ENCODE measurements around the gene MEX3D. TPM values are rescaled to one million over a fixed set of nuclear protein-coding genes. Genes with fewer than 3 reads are reported as not detected.
"Not testable (repeated sequence)": the region's sequence is repeated elsewhere in the genome, so short reads cannot be mapped to it uniquely, and the experiment has no call there.

The MEX3D gene
- total RNA-seq, 4 donors from 2014 or later: 20.8 to 100 (median 27.8) TPM

DNA sequence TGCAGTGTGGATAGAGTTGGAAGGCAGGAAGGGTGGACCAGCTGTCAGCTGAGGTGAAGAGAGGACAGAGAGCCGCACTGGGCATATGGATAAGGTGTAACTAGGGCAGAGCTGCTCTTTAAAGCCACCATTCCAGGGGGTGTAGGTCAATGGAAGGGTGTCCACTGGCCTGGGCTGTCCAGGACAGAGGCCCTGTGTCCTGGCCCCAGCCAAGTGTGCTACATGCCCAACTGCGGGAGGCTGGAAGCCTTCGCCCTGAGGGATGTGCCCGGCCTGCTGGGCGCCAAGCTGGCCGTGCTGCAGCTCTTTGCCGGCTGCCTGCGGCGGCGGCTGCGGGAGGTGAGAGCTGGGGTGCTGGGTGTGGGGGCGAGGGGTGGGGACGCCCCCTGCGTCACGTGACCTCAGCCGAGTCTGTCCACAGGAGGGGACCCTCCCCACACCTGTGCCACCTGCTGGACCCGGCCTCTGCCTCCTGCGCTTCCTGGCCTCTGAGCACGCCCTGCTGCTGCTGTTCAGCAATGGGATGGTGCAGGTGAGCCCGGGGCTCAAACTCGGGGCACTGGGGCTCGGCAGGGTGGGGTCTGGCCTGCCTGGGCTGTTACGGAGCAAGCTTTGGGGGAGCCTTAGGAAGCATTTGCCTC lies 34.5 kb downstream of the MEX3D start:
- Histone ChIP-seq H3K27ac (no peak overlapping the region), H3K27me3 (peaks cover 12% of the 10 kb centered on the region), H3K36me3 (no peaks in the 10 kb centered on the region), H3K4me3 (no peak overlapping the region), H3K4me1 (no peaks in the 10 kb centered on the region), H3K9me3 (no peaks in the 10 kb centered on the region)
- in situ Hi-C loops (cut with MboI; ENCODE audit: low pct_ligation_motif_present in 1 of 4, low pct_unique_long_range_greater_than_20kb in 1 of 4, low sequenced_read_pairs in 3 of 4) (loop anchor here (25.0 kb wide), 3 partner anchors 154 to 279 kb away; partner anchors contain the start of gene ATP8B3 (in 1 of the 4)), intact Hi-C loops (cut with DNase I; ENCODE audit: low total_unique reads) (no loop called here)
- WGBS, 2 donors (ENCODE audit: low coverage in 1 of 2): 68 to 100% methylated on average over 1 to 18 of the region's 23 CpGs
- TF ChIP-seq POLR2A (IDR thresholded peaks at IDR 0.05) (no peak), EP300 (IDR thresholded peaks at IDR 0.05; ENCODE audit: low read depth) (no peak), POLR2AphosphoS5 (IDR thresholded peaks at IDR 0.05) (no peak)
- TF ChIP-seq, protein P1, sequence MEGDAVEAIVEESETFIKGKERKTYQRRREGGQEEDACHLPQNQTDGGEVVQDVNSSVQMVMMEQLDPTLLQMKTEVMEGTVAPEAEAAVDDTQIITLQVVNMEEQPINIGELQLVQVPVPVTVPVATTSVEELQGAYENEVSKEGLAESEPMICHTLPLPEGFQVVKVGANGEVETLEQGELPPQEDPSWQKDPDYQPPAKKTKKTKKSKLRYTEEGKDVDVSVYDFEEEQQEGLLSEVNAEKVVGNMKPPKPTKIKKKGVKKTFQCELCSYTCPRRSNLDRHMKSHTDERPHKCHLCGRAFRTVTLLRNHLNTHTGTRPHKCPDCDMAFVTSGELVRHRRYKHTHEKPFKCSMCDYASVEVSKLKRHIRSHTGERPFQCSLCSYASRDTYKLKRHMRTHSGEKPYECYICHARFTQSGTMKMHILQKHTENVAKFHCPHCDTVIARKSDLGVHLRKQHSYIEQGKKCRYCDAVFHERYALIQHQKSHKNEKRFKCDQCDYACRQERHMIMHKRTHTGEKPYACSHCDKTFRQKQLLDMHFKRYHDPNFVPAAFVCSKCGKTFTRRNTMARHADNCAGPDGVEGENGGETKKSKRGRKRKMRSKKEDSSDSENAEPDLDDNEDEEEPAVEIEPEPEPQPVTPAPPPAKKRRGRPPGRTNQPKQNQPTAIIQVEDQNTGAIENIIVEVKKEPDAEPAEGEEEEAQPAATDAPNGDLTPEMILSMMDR (IDR thresholded peaks at IDR 0.05): no peak
- DNase-seq: no peak

DNA sequence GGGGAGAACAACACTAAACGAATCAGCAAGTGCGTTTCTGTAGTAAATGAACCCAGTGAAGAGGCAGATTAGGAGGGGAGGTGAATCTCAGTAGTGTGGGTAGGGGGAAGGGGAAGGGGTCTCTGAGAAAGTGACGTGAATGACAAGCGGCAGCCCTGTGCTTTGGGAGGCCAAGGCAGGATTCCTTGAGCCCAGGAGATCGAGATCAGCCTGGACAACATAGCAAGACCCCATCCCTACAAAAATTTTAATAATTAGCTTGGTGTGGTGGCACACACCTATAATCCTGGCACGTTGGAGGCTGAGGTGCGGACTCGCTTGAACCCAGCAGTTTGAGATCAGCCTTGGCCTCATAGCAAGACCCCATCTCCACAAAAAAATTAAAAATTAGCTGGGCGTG lies 36.1 kb downstream of the MEX3D start:
- intact Hi-C loops (cut with DNase I; ENCODE audit: low total_unique reads): no loop called here
- H3K9me3 ChIP-seq: no peaks in the 10 kb centered on the region
- 76 to 100% methylated on average over 1 to 9 of the region's 9 CpGs for WGBS, 2 donors (ENCODE audit: low coverage in 1 of 2)
- in situ Hi-C loops (cut with MboI; ENCODE audit: low pct_ligation_motif_present in 1 of 4, low pct_unique_long_range_greater_than_20kb in 1 of 4, low sequenced_read_pairs in 3 of 4): loop anchor here (25.0 kb wide), 3 partner anchors 155 to 280 kb away; partner anchors contain the start of gene ATP8B3 (in 1 of the 4)
- no peak overlapping the region for H3K27ac ChIP-seq
- no peaks in the 10 kb centered on the region for H3K36me3 ChIP-seq
- no peak overlapping the region for H3K4me3 ChIP-seq
- no peak for DNase-seq
- no peaks in the 10 kb centered on the region for H3K4me1 ChIP-seq
- peaks cover 18% of the 10 kb centered on the region for H3K27me3 ChIP-seq
- no peak for TF ChIP-seq EP300 (IDR thresholded peaks at IDR 0.05; ENCODE audit: low read depth)
- TF ChIP-seq, protein P1 (IDR thresholded peaks at IDR 0.05): no peak
- no peak for TF ChIP-seq POLR2A (IDR thresholded peaks at IDR 0.05)
- no peak for TF ChIP-seq POLR2AphosphoS5 (IDR thresholded peaks at IDR 0.05)

DNA sequence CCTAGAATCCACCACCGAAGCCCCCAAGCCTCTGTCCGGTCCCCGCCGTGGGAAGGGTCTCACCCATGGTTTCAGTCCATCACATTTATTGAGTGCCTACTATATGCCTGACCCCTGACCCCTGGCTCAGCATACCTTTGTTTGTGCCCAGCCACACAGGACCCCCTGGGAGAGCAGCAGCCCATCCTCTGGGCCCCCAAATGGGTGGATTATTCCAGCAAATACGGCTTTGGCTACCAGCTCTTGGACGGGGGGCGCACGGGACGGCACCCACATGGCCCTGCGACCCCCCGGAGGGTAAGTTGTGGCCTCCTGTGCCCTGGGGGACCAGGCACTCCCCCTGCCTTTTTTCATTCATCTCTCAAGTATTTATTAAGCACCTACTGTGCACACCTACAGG lies 36.5 kb downstream of the MEX3D start:
- in situ Hi-C loops (cut with MboI; ENCODE audit: low pct_ligation_motif_present in 1 of 4, low pct_unique_long_range_greater_than_20kb in 1 of 4, low sequenced_read_pairs in 3 of 4) (loop anchor here (25.0 kb wide), 3 partner anchors 156 to 281 kb away; partner anchors contain the start of gene ATP8B3 (in 1 of the 4)), intact Hi-C loops (cut with DNase I; ENCODE audit: low total_unique reads) (no loop called here)
- Histone ChIP-seq H3K4me1 (no peaks in the 10 kb centered on the region), H3K27ac (no peak overlapping the region), H3K27me3 (peaks cover 22% of the 10 kb centered on the region), H3K9me3 (no peaks in the 10 kb centered on the region), H3K36me3 (no peaks in the 10 kb centered on the region), H3K4me3 (no peak overlapping the region)
- no peak for DNase-seq
- 88% methylated on average over 10 of the region's 11 CpGs; no CpG with 5 or more reads in 1 of the 2 donors for WGBS, 2 donors (ENCODE audit: low coverage in 1 of 2)
- TF ChIP-seq, protein P1 (IDR thresholded peaks at IDR 0.05): no peak
- TF ChIP-seq POLR2A (IDR thresholded peaks at IDR 0.05): no peak
- no peak for TF ChIP-seq EP300 (IDR thresholded peaks at IDR 0.05; ENCODE audit: low read depth)
- TF ChIP-seq POLR2AphosphoS5 (IDR thresholded peaks at IDR 0.05): no peak

DNA sequence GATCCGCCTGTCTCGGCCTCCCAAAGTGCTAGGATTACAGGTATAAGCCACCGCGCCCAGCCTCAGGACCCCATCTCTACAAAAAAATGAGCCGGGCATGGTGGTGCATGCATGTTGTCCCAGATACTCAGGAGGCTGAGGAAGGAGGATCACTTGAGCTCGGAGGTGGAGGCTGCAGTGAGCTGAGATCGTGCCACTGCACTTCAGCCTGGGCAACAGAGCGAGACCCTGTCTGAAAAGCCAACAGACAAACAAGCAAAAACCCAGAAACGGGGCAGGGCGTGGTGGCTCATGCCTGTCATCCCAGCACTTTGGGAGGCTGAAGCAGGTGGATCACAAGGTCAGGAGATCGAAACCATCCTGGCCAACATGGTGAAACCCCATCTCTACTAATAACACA lies 37.3 kb downstream of the MEX3D start:
- H3K4me3 ChIP-seq; intact Hi-C loops (cut with DNase I; ENCODE audit: low total_unique reads); H3K36me3 ChIP-seq; H3K9me3 ChIP-seq; H3K27ac ChIP-seq; H3K4me1 ChIP-seq; DNase-seq: not testable (repeated sequence)
- peaks cover 29% of the 10 kb centered on the region for H3K27me3 ChIP-seq
- in situ Hi-C loops (cut with MboI; ENCODE audit: low pct_ligation_motif_present in 1 of 4, low pct_unique_long_range_greater_than_20kb in 1 of 4, low sequenced_read_pairs in 3 of 4): loop anchor here (25.0 kb wide), 3 partner anchors 156 to 281 kb away; partner anchors contain the start of gene ATP8B3 (in 1 of the 4)
- WGBS, 2 donors (ENCODE audit: low coverage in 1 of 2): 83 to 86% methylated on average over 6 to 11 of the region's 11 CpGs
